SU-DHL-6 (cell line): Measurements from ENCODE around the gene PTPN6.

Experiments
- H2AFZ ChIP-seq: fragments of 200-600 bp; sonication (generic); 2 replicates; pipeline ENCODE4 v1.6.1; 2014; ENCODE audit warnings: low read depth, mild to moderate bottlenecking, moderate library complexity, mixed read lengths, antibody characterized with exemption, low read length; ENCODE audit not compliant: severe bottlenecking
- H3F3A ChIP-seq: fragments of 200-600 bp; shearing (Covaris generic); 2 replicates; pipeline ENCODE4 v1.6.0; 2016; ENCODE audit warnings: antibody characterized with exemption, mild to moderate bottlenecking; ENCODE audit not compliant: insufficient read depth
- H3K27ac ChIP-seq: fragments of 200-600 bp; sonication (generic); 2 replicates; pipeline ENCODE4 v1.5.1; 2016; ENCODE audit warnings: low read depth, mild to moderate bottlenecking, low read length, moderate library complexity, mixed read lengths
- H3K27me3 ChIP-seq: fragments of 200-600 bp; sonication (generic), shearing (Covaris generic); 2 replicates; pipeline ENCODE4 v1.6.0; 2014; ENCODE audit warnings: mild to moderate bottlenecking, low read length
- H3K36me3 ChIP-seq: fragments of 200-600 bp; sonication (generic); 2 replicates; pipeline ENCODE4 v1.6.1; 2014; ENCODE audit warnings: mild to moderate bottlenecking, low read length, mixed read lengths
- H3K4me2 ChIP-seq: fragments of 300-600, 200-600 bp; shearing (Covaris generic), sonication (generic); 2 replicates; pipeline ENCODE4 v1.6.0; 2014; ENCODE audit warnings: low read length, low read depth, mild to moderate bottlenecking; ENCODE audit not compliant: poor library complexity, severe bottlenecking
- H3K4me3 ChIP-seq: fragments of 200-600 bp; sonication (generic); 2 replicates; pipeline ENCODE4 v1.5.1; 2014; ENCODE audit warnings: antibody characterized with exemption, low read length, mild to moderate bottlenecking, mixed read lengths; ENCODE audit not compliant: insufficient read depth, poor library complexity, severe bottlenecking
- H3K79me2 ChIP-seq: fragments of 200-600 bp; sonication (generic); 2 replicates; pipeline ENCODE4 v1.6.1; 2014; ENCODE audit warnings: mild to moderate bottlenecking, low read length, moderate library complexity; ENCODE audit not compliant: insufficient read depth
- H3K9ac ChIP-seq: fragments of 200-600 bp; sonication (generic); 2 replicates; pipeline ENCODE4 v1.7.0; 2014; ENCODE audit warnings: mild to moderate bottlenecking, low read length
- H3K9me2 ChIP-seq: fragments of 200-600 bp; sonication (generic); replicated peaks from 2 replicates; pipeline ENCODE4 v1.6.1; 2014; ENCODE audit warnings: low read length; ENCODE audit not compliant: insufficient read depth
- H3K9me3 ChIP-seq: fragments of 200-600 bp; sonication (generic); 2 replicates; pipeline ENCODE4 v1.6.1; 2014; ENCODE audit warnings: low read length, mixed read lengths; ENCODE audit not compliant: insufficient read depth
- H4K20me1 ChIP-seq: fragments of 200-600 bp; sonication (generic); 2 replicates; pipeline ENCODE4 v1.6.1; 2014; ENCODE audit warnings: low read depth, mild to moderate bottlenecking, antibody characterized with exemption, low read length, moderate library complexity, mixed read lengths
- CTCF ChIP-seq: fragments of 200-600 bp; sonication (generic); IDR thresholded peaks from one replicate; pipeline ENCODE4 v1.5.1; 2017; ENCODE audit warnings: antibody characterized with exemption, mild to moderate bottlenecking, low read length, moderate library complexity; ENCODE audit not compliant: insufficient read depth, poor library complexity, severe bottlenecking
- EZH2phosphoT487 ChIP-seq: fragments of 200-600 bp; sonication (generic), shearing (Covaris generic); conservative IDR thresholded peaks from 2 replicates; pipeline ENCODE4 v1.6.1; 2018; ENCODE audit warnings: mild to moderate bottlenecking, antibody characterized with exemption, low read length, moderate library complexity, mixed read lengths

The PTPN6 gene

GRCh38 chr12:6946033-6946919 is 4.9 kb upstream of the PTPN6 start:
- Histone ChIP-seq H4K20me1 (no peaks in the 10 kb centered on the region), H3K4me2 (peak overlapping the region; percentile 82), H3F3A (peaks cover 28% of the 10 kb centered on the region), H3K9ac (peak overlapping the region; percentile 74), H2AFZ (peak overlapping the region; percentile 34), H3K79me2 (no peaks in the 10 kb centered on the region), H3K4me3 (peak overlapping the region; percentile 3), H3K27ac (peak overlapping the region; percentile 22; the same call in 1 of the 2 replicates), H3K36me3 (no peaks in the 10 kb centered on the region), H3K9me3 (no peaks in the 10 kb centered on the region), H3K9me2 (no peaks in the 10 kb centered on the region), H3K27me3 (no peaks in the 10 kb centered on the region)
- TF ChIP-seq EZH2phosphoT487 (no peak), CTCF (no peak)

- Histone ChIP-seq H3K4me3 (no peak overlapping the region), H4K20me1 (no peaks in the 10 kb centered on the region), H3K9ac (peak overlapping the region; percentile 74; the same call in 1 of the 2 replicates), H3K36me3 (no peaks in the 10 kb centered on the region), H3K79me2 (no peaks in the 10 kb centered on the region), H3K9me2 (no peaks in the 10 kb centered on the region), H3F3A (peaks cover 28% of the 10 kb centered on the region), H3K27me3 (no peaks in the 10 kb centered on the region), H3K4me2 (peak overlapping the region; percentile 82), H3K9me3 (no peaks in the 10 kb centered on the region), H3K27ac (no peak overlapping the region), H2AFZ (peak overlapping the region; percentile 34)
- TF ChIP-seq EZH2phosphoT487 (no peak), CTCF (no peak)
Measured at GRCh38 chr12:6946920-6947374, 4.2 kb upstream of the PTPN6 start.

GRCh38 chr12:6947615-6948014 is 3.5 kb upstream of the PTPN6 start:
- Histone ChIP-seq H3K27ac (no peak overlapping the region), H3K4me2 (no peak overlapping the region), H3K9me3 (no peaks in the 10 kb centered on the region), H4K20me1 (no peaks in the 10 kb centered on the region), H2AFZ (no peak overlapping the region), H3K36me3 (no peaks in the 10 kb centered on the region), H3K9me2 (no peaks in the 10 kb centered on the region), H3K79me2 (no peaks in the 10 kb centered on the region), H3K27me3 (no peaks in the 10 kb centered on the region), H3K4me3 (no peak overlapping the region), H3F3A (peaks cover 28% of the 10 kb centered on the region), H3K9ac (no peak overlapping the region)
- TF ChIP-seq CTCF (no peak), EZH2phosphoT487 (no peak)
